Activated CD8-positive, alpha-beta T cell treated with anti-CD3 and anti-CD28 coated beads for 36 hours (primary cell): ENCODE results near the gene KMT2A. TPM values are rescaled to one million over a fixed set of nuclear protein-coding genes. Genes with fewer than 3 reads are reported as not detected.
A peak's percentile ranks its signal among the peaks of the same experiment; 100 is the strongest.

Experiments
- ATAC-seq: fragments of 200-7000 bp; cut with Tn5 transposase; one replicate; pipeline ENCODE4 v1.10.0; 2021; ENCODE audit warnings: mild to moderate bottlenecking, moderate library complexity
- CTCF ChIA-PET: fragments of 350-600 bp; sonication (Branson Sonifier 250); formaldehyde crosslinking; loops from one replicate; lab custom pipeline; 2021; ENCODE audit warnings: antibody characterized with exemption; lab: Charles Lee
- POLR2A ChIA-PET: fragments of 350-600 bp; sonication (Branson Sonifier 250); formaldehyde crosslinking; loops from one replicate; lab custom pipeline; 2021; ENCODE audit warnings: antibody characterized with exemption; lab: Charles Lee
- DNase-seq: peaks from one replicate; pipeline ENCODE4 v3.0.0-alpha.2; 2020
- H3K27ac Mint-ChIP-seq: one replicate; pipeline ENCODE4 v1.8.0; 2021; ENCODE audit warnings: mild to moderate bottlenecking, mixed read lengths
- H3K27me3 Mint-ChIP-seq: one replicate; pipeline ENCODE4 v1.8.0; 2021; ENCODE audit warnings: mixed read lengths
- H3K36me3 Mint-ChIP-seq: one replicate; pipeline ENCODE4 v1.8.0; 2021; ENCODE audit warnings: low read depth, mixed read lengths
- H3K4me1 Mint-ChIP-seq: one replicate; pipeline ENCODE4 v1.8.0; 2021; ENCODE audit warnings: low read depth, mixed read lengths
- H3K4me3 Mint-ChIP-seq: one replicate; pipeline ENCODE4 v1.8.0; 2021; ENCODE audit warnings: mild to moderate bottlenecking, moderate library complexity, mixed read lengths
- H3K9me3 Mint-ChIP-seq: one replicate; pipeline ENCODE4 v1.8.0; 2021; ENCODE audit warnings: mixed read lengths
- CTCF ChIP-seq: fragments of 200-600 bp; IDR thresholded peaks from one replicate; pipeline ENCODE4 v1.8.0; 2022; ENCODE audit warnings: antibody characterized with exemption, mild to moderate bottlenecking
- intact Hi-C: fragments of 100-400 bp; cut with micrococcal nuclease; formaldehyde crosslinking; loops from one replicate; pipeline ENCODE4 v1.10.0; 2022
- total RNA-seq, 2 experiments: library from RNA; stranded (reverse); gene quantifications; one replicate each; pipeline ENCODE4 v1.2.3, GENCODE V29; 2021

KMT2A gene
- total RNA-seq, 2 experiments from 2014 or later, result 68.8 to 75.0 TPM

DNA sequence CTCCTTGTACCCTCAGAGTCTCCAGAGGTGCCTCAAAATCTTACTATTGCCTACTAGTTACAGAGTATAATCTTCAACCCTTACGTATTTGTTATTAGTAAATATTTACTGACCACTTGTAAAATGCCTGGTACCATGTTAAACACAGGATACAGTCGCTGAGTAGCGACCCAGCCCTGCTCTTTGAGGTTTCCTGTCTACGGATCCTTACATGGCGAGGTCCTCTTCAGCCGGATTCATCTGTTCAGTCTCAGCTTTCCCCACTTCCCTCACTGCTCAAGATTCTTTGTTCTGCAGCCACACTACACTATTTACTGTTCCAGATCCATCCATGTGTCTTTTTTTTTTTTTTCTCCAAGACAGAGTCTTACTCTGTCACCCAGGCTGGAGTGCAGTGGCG lies 77.8 kb downstream of the KMT2A start:
- peak; percentile 13 for ATAC-seq
- peaks cover 40% of the 10 kb centered on the region for H3K36me3 Mint-ChIP-seq
- ChIA-PET CTCF (interaction anchor here (1.2 kb wide), 1 partner anchor 136 kb away, joined by 3 read pairs; no protein-coding TSS in a partner anchor), POLR2A (interaction anchor here (0.6 kb wide), 1 partner anchor 138 kb away, joined by 3 read pairs; no protein-coding TSS in a partner anchor)
- no peaks in the 10 kb centered on the region for H3K9me3 Mint-ChIP-seq
- DNase-seq, result no peak
- H3K27ac Mint-ChIP-seq, result peak overlapping the region; percentile 60
- intact Hi-C loops, result no loop called here
- H3K4me1 Mint-ChIP-seq, result peaks cover 5% of the 10 kb centered on the region
- TF ChIP-seq CTCF, result no peak
- no peak overlapping the region for H3K4me3 Mint-ChIP-seq
- H3K27me3 Mint-ChIP-seq, result no peaks in the 10 kb centered on the region

GRCh38 chr11:118519549-118519948 lies 83.3 kb downstream of the KMT2A start:
- peak overlapping the region; percentile 29 for H3K27ac Mint-ChIP-seq
- peaks cover 31% of the 10 kb centered on the region for H3K36me3 Mint-ChIP-seq
- intact Hi-C loops, result no loop called here
- H3K27me3 Mint-ChIP-seq, result no peaks in the 10 kb centered on the region
- POLR2A ChIA-PET, result no interaction called here
- CTCF ChIA-PET, result no interaction called here
- H3K4me3 Mint-ChIP-seq, result no peak overlapping the region
- ATAC-seq (no peak), DNase-seq (no peak)
- no peaks in the 10 kb centered on the region for H3K4me1 Mint-ChIP-seq
- H3K9me3 Mint-ChIP-seq, result no peaks in the 10 kb centered on the region
- TF ChIP-seq CTCF, result no peak

GRCh38 chr11:118521892-118522311 lies 85.6 kb downstream of the KMT2A start:
- POLR2A ChIA-PET, result interaction anchor here (1.1 kb wide), 1 partner anchor 22 kb away, joined by 3 read pairs; no protein-coding TSS in a partner anchor
- H3K4me1 Mint-ChIP-seq, result no peaks in the 10 kb centered on the region
- H3K36me3 Mint-ChIP-seq, result peaks cover 20% of the 10 kb centered on the region
- ATAC-seq (no peak), DNase-seq (no peak)
- no peak overlapping the region for H3K4me3 Mint-ChIP-seq
- H3K27ac Mint-ChIP-seq, result no peak overlapping the region
- H3K27me3 Mint-ChIP-seq, result no peaks in the 10 kb centered on the region
- H3K9me3 Mint-ChIP-seq, result no peaks in the 10 kb centered on the region
- no peak for TF ChIP-seq CTCF
- intact Hi-C loops, result no loop called here
- CTCF ChIA-PET, result no interaction called here

DNA sequence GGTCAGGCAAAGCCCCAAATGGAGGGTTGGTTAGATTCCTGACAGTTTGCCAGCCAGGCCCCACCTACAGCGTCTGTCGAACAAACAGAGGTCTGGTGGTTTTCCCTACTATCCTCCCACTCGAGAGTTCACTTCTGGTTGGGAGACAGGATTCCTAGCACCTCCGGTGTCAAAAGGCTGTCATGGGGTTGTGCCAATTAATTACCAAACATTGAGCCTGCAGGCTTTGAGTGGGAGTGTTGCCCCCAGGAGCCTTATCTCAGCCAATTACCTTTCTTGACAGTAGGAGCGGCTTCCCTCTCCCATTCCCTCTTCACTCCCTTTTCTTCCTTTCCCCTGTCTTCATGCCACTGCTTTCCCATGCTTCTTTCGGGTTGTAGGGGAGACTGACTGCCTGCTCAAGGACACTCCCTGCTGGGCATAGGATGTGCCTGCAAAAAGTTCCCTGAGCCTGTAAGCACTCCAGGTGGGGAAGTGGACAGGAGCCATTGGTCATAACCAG lies 86.3 kb downstream of the KMT2A start:
- no peak for DNase-seq
- ATAC-seq, result no peak
- H3K9me3 Mint-ChIP-seq, result no peaks in the 10 kb centered on the region
- peaks cover 20% of the 10 kb centered on the region for H3K36me3 Mint-ChIP-seq
- intact Hi-C loops, result no loop called here
- no peaks in the 10 kb centered on the region for H3K27me3 Mint-ChIP-seq
- no peak overlapping the region for H3K27ac Mint-ChIP-seq
- H3K4me1 Mint-ChIP-seq, result no peaks in the 10 kb centered on the region
- ChIA-PET POLR2A (no interaction called here), CTCF (no interaction called here)
- H3K4me3 Mint-ChIP-seq, result no peak overlapping the region
- TF ChIP-seq CTCF, result no peak

DNA sequence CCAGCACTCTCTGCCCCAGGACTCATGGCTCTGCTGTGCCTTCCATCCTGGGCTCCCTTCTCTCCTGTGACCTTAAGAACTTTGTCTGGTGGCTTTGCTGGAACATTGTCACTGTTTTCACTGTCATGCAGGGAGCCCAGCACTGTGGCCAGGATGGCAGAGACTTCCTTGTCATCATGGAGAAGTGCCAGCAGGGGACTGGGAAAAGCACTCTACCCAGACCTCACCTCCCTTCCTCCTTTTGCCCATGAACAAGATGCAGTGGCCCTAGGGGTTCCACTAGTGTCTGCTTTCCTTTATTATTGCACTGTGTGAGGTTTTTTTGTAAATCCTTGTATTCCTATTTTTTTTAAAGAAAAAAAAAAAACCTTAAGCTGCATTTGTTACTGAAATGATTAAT lies 88.1 kb downstream of the KMT2A start:
- no peak for ATAC-seq

More for the DNA sequence above, 88.1 kb downstream of the KMT2A start:
- H3K4me1 Mint-ChIP-seq, result peaks cover 6% of the 10 kb centered on the region
- H3K36me3 Mint-ChIP-seq, result peaks cover 17% of the 10 kb centered on the region
- no peak for DNase-seq
- POLR2A ChIA-PET, result interaction anchor here (1.3 kb wide), 1 partner anchor 15 kb away, joined by 5 read pairs; no protein-coding TSS in a partner anchor
- no peak overlapping the region for H3K4me3 Mint-ChIP-seq
- no peak for TF ChIP-seq CTCF
- intact Hi-C loops, result no loop called here
- H3K9me3 Mint-ChIP-seq, result no peaks in the 10 kb centered on the region
- H3K27me3 Mint-ChIP-seq, result no peaks in the 10 kb centered on the region
- no peak overlapping the region for H3K27ac Mint-ChIP-seq
- CTCF ChIA-PET, result interaction anchor here (1.1 kb wide), 2 partner anchors 134 to 138 kb away, joined by 3 read pairs; no protein-coding TSS in a partner anchor
